Calu3 (cell line): ENCODE results near the gene MOB1A. TPM values are rescaled to one million over a fixed set of nuclear protein-coding genes. Genes with fewer than 3 reads are reported as not detected.

Experiments
- BruUV-seq: library from RNA; stranded (reverse); fragments of 400-500 nt; replicated peaks from 2 replicates; lab custom pipeline; 2021; lab: Mats Ljungman, UMichigan
- CTCF ChIA-PET: fragments of 300-600 bp; sonication (Branson Sonifier 250); formaldehyde crosslinking; loops from one replicate; lab custom pipeline; 2022; ENCODE audit warnings: antibody characterized with exemption; lab: Charles Lee
- DNase-seq: peaks from one replicate; pipeline ENCODE4 v3.0.0; 2022
- H3K27ac Mint-ChIP-seq: one replicate; pipeline ENCODE4 v1.8.0; 2022; ENCODE audit warnings: mixed read lengths; ENCODE audit not compliant: unreplicated experiment
- H3K27me3 Mint-ChIP-seq: one replicate; pipeline ENCODE4 v1.8.0; 2022; ENCODE audit warnings: mixed read lengths; ENCODE audit not compliant: unreplicated experiment
- H3K36me3 Mint-ChIP-seq: one replicate; pipeline ENCODE4 v1.8.0; 2022; ENCODE audit warnings: mild to moderate bottlenecking, moderate library complexity, mixed read lengths; ENCODE audit not compliant: insufficient read depth, unreplicated experiment
- H3K4me1 Mint-ChIP-seq: one replicate; pipeline ENCODE4 v1.8.0; 2022; ENCODE audit warnings: mild to moderate bottlenecking, low read depth, mixed read lengths; ENCODE audit not compliant: unreplicated experiment
- H3K4me3 Mint-ChIP-seq: one replicate; pipeline ENCODE4 v1.8.0; 2022; ENCODE audit warnings: mild to moderate bottlenecking, low read depth, moderate library complexity, mixed read lengths; ENCODE audit not compliant: unreplicated experiment
- H3K9me3 Mint-ChIP-seq: one replicate; pipeline ENCODE4 v1.8.0; 2022; ENCODE audit warnings: low read depth, mixed read lengths; ENCODE audit not compliant: unreplicated experiment
- intact Hi-C: fragments of 100-400 bp; cut with micrococcal nuclease; formaldehyde crosslinking; loops from one replicate; pipeline ENCODE4 v1.10.0; 2022; ENCODE audit not compliant: unreplicated experiment
- total RNA-seq: library from RNA; stranded (reverse); gene quantifications from 2 replicates; pipeline ENCODE4 v1.2.3, GENCODE V29; 2022
- TF ChIP-seq, protein P1 (sequence below): fragments of 200-600 bp; IDR thresholded peaks from one replicate; pipeline ENCODE4 v1.8.0; 2022; ENCODE audit warnings: antibody characterized with exemption; ENCODE audit not compliant: unreplicated experiment

MOB1A gene
- total RNA-seq, 1 experiment from 2014 or later, result 119 TPM

DNA sequence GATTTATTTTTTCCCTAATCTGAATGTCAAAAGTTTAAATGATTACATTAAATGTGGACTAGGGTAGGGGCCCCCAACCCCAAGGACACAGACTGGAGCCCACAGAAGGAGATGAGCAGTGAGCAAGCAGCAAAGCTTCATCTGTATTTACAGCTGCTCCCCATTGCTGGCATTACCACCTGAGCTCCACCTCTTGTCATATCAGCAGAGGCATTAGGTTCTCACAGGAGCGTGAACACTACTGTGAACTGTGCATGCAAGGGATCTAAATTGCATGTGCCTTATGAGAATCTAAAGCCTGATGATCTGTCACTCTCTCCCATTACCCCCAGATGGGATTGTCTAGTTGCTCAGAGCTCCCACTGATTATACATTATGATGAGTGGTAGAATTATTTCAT, 3.8 kb downstream of the MOB1A start:
- TF ChIP-seq, protein P1, sequence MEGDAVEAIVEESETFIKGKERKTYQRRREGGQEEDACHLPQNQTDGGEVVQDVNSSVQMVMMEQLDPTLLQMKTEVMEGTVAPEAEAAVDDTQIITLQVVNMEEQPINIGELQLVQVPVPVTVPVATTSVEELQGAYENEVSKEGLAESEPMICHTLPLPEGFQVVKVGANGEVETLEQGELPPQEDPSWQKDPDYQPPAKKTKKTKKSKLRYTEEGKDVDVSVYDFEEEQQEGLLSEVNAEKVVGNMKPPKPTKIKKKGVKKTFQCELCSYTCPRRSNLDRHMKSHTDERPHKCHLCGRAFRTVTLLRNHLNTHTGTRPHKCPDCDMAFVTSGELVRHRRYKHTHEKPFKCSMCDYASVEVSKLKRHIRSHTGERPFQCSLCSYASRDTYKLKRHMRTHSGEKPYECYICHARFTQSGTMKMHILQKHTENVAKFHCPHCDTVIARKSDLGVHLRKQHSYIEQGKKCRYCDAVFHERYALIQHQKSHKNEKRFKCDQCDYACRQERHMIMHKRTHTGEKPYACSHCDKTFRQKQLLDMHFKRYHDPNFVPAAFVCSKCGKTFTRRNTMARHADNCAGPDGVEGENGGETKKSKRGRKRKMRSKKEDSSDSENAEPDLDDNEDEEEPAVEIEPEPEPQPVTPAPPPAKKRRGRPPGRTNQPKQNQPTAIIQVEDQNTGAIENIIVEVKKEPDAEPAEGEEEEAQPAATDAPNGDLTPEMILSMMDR, result no peak
- Mint-ChIP-seq H3K27me3 (no peaks in the 10 kb centered on the region), H3K4me3 (no peak overlapping the region), H3K4me1 (peaks cover 16% of the 10 kb centered on the region), H3K27ac (no peak overlapping the region), H3K9me3 (no peaks in the 10 kb centered on the region), H3K36me3 (peaks cover 76% of the 10 kb centered on the region)
- intact Hi-C loops, result no loop called here
- DNase-seq, result no peak
- no TSS peak for BruUV-seq
- CTCF ChIA-PET, result interaction anchor here (0.6 kb wide), 1 partner anchor 19 kb away, joined by 3 read pairs; no protein-coding TSS in a partner anchor

DNA sequence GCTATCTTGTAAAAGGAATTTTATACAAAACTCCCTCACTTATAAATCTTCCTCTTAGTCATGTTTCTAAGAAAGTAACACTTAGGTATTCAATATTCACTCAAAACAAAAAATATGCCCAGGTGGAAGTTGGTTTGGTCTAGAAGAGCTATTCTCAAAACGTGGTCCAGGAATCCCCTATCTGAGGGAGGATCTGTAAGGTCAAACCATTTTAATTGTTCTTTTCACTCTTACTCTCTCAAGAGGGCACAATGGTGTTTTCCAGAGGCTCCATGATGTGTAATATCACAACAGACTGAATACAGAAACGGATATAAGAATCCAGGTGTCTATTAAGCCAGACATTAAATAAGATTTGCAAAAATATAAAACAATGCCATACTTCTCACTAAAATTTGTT, 9.9 kb downstream of the MOB1A start:
- TF ChIP-seq, protein P1, result no peak
- Mint-ChIP-seq H3K9me3 (no peaks in the 10 kb centered on the region), H3K27me3 (no peaks in the 10 kb centered on the region), H3K27ac (no peak overlapping the region), H3K36me3 (peaks cover 71% of the 10 kb centered on the region), H3K4me3 (no peak overlapping the region), H3K4me1 (no peaks in the 10 kb centered on the region)
- no TSS peak for BruUV-seq
- CTCF ChIA-PET, result no interaction called here
- DNase-seq, result no peak
- intact Hi-C loops, result no loop called here

DNA sequence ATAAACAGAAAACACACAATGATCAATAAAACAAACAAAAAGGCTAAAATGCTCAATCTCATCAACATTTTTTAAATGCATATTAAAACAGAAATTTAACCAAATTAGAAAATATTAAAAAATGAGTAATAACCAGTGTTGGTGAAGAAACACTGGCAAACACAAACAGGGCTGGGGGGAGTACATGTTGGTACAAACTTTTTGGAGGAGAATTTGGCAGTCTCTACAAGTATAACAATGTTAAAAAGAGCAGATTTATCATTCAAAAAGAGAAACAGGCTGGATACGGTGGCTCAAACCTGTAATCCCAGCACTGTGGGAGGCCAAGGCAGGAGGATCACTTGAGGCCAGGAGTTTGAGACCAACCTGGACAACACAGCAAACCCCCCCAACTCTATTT, 13.9 kb downstream of the MOB1A start:
- Mint-ChIP-seq H3K27me3 (no peaks in the 10 kb centered on the region), H3K36me3 (peaks cover 68% of the 10 kb centered on the region), H3K4me1 (no peaks in the 10 kb centered on the region), H3K4me3 (no peak overlapping the region), H3K9me3 (no peaks in the 10 kb centered on the region), H3K27ac (no peak overlapping the region)
- TF ChIP-seq, protein P1, result no peak
- BruUV-seq, result no TSS peak
- CTCF ChIA-PET, result no interaction called here
- DNase-seq, result no peak
- intact Hi-C loops, result no loop called here

DNA sequence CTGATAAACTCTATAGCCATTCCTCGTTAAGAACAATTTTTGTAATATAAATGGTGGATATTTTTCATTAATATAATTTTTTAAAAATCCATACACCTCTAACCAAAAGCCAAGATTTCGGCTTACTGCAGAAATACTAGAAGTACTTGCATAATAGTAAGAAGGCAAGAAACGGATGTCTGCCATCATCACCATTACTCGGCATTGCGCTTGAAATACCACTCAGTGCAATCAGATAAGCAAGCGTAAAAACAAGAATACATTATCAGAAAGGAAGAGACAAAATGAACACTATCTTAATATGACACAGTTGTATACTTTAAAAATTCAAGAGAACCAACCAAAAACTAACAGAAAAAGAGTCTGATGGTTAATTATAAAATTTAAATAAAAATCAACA, 15.7 kb downstream of the MOB1A start:
- no peak for DNase-seq
- Mint-ChIP-seq H3K4me3 (no peak overlapping the region), H3K27me3 (no peaks in the 10 kb centered on the region), H3K36me3 (peaks cover 71% of the 10 kb centered on the region), H3K27ac (no peak overlapping the region), H3K4me1 (no peaks in the 10 kb centered on the region), H3K9me3 (no peaks in the 10 kb centered on the region)
- CTCF ChIA-PET, result no interaction called here
- intact Hi-C loops, result no loop called here
- no TSS peak for BruUV-seq
- TF ChIP-seq, protein P1, result no peak
